NCI-H1092 treated with DMSO at 0.1 percent for 48 hours (cell line): ENCODE results near the gene IPP.
"Not testable (repeated sequence)": the region's sequence is repeated elsewhere in the genome, so short reads cannot be mapped to it uniquely, and the experiment has no call there.

Experiments used
- DNase-seq: peaks from one replicate; lab custom pipeline; 2025; lab: John Stamatoyannopoulos, UW

The IPP gene

GRCh38 chr1:45750298-45751038, at the start of gene IPP:
Gene IPP (minus strand): TSS chr1:45750653. CDS start chr1:45746411, 4,242 bp downstream.
- peak; percentile 100 for DNase-seq

- no peak for DNase-seq
Measured at GRCh38 chr1:45796946-45797345, 46.5 kb upstream of the IPP start.

- DNase-seq: no peak
Measured at GRCh38 chr1:45796381-45796780, 45.9 kb upstream of the IPP start.

GRCh38 chr1:45793942-45794604, 43.6 kb upstream of the IPP start:
- peak; percentile 68 for DNase-seq

GRCh38 chr1:45792744-45793143, 42.3 kb upstream of the IPP start:
- no peak for DNase-seq

GRCh38 chr1:45789601-45790000, 39.1 kb upstream of the IPP start:
- DNase-seq: no peak

GRCh38 chr1:45787905-45788304, 37.5 kb upstream of the IPP start:
- no peak for DNase-seq

- DNase-seq: no peak
Measured at GRCh38 chr1:45785583-45785982, 35.1 kb upstream of the IPP start.

- no peak for DNase-seq
Measured at GRCh38 chr1:45775794-45776193, 25.3 kb upstream of the IPP start.

- no peak for DNase-seq
Measured at GRCh38 chr1:45772971-45773370, 22.5 kb upstream of the IPP start.

GRCh38 chr1:45769261-45769932, 18.9 kb upstream of the IPP start:
- no peak for DNase-seq

GRCh38 chr1:45767035-45767434, 16.6 kb upstream of the IPP start:
- no peak for DNase-seq

GRCh38 chr1:45765999-45766792, 15.7 kb upstream of the IPP start:
- DNase-seq: no peak

- no peak for DNase-seq
Measured at GRCh38 chr1:45762291-45762690, 11.8 kb upstream of the IPP start.

- DNase-seq: no peak
Measured at GRCh38 chr1:45755697-45756096, 5.2 kb upstream of the IPP start.

GRCh38 chr1:45753248-45754037, 3.0 kb upstream of the IPP start:
- DNase-seq: no peak

- DNase-seq: no peak
Measured at GRCh38 chr1:45752441-45753052, 2.1 kb upstream of the IPP start.

GRCh38 chr1:45752014-45752413, 1.6 kb upstream of the IPP start:
- no peak for DNase-seq

- DNase-seq: not testable (repeated sequence)
Measured at GRCh38 chr1:45751039-45751838, 786 bp upstream of the IPP start.

GRCh38 chr1:45746922-45747321, 3.5 kb downstream of the IPP start:
- no peak for DNase-seq
